ENCODE data around the gene NID2. TPM values are rescaled to one million over a fixed set of nuclear protein-coding genes. Genes with fewer than 3 reads are reported as not detected.
A peak's percentile ranks its signal among the peaks of the same experiment; 100 is the strongest.

NID2 gene
- total RNA-seq, 3 donors from 2014 or later, result 0.14 to 0.29 (median 0.20) TPM

DNA sequence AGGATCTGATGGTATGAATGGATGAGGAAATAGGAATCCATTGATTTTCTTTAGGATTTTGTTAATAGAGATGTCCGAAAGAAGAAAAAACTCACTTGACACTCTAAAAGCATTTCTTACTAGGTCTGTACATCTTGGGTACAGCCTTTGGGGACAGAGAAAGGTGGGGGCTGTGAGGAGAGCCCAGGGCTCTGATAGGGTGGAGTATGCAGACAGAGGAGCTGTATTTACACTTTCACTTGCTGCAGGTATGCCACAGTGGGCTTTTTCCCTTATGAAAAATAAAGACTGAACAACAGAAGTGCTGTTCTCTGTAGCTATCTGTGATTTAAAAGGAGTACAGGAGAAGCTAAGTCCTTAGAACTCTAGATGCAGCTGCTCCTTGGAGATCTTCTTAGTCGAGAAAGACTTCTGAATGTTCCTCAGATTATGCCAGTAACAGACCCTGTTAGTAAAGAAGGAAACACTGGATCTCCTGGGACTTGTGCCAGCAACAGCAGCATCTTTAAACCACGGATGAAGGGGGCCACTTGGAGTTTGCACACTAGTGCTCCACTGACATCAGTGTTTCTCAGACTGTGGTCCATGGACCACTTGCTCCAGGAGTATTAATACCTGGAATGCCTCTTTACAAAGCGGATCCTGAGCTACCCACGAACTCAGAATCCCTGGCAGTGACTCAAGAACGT lies 98.9 kb downstream of the NID2 start:
- Mint-ChIP-seq H3K4me3 (no peak overlapping the region), H3K36me3 (ENCODE audit: insufficient read depth) (peaks cover 14% of the 10 kb centered on the region), H3K9me3 (no peaks in the 10 kb centered on the region), H3K4me1 (ENCODE audit: low read depth) (peaks cover 4% of the 10 kb centered on the region), H3K27me3 (ENCODE audit: low read depth) (no peaks in the 10 kb centered on the region)
- DNase-seq (no peak), ATAC-seq (no peak)

DNA sequence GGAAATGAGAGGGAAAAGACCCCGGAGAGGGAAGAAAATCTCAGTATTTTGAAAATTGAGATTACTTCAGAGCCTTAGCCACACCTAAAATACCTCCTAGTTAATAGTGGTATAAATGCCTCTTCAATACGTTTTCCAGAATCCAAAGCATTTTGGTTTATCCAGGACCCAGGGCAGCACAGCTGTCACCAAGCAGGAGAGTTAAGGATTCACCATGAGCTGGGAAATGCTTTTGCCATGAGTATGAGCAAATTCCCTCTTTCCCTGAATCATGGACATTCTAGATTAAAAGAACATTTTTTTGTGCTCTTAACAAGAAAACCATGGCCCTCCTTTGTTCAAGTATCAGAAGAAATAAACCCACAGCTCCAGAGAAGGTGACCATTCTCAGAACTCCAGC lies 101.3 kb downstream of the NID2 start:
- H3K4me3 Mint-ChIP-seq, result no peak overlapping the region
- H3K9me3 Mint-ChIP-seq, result no peaks in the 10 kb centered on the region
- DNase-seq, result no peak
- H3K36me3 Mint-ChIP-seq (ENCODE audit: insufficient read depth), result peaks cover 24% of the 10 kb centered on the region
- H3K4me1 Mint-ChIP-seq (ENCODE audit: low read depth), result peaks cover 18% of the 10 kb centered on the region
- no peaks in the 10 kb centered on the region for H3K27me3 Mint-ChIP-seq (ENCODE audit: low read depth)
- ATAC-seq, result no peak

DNA sequence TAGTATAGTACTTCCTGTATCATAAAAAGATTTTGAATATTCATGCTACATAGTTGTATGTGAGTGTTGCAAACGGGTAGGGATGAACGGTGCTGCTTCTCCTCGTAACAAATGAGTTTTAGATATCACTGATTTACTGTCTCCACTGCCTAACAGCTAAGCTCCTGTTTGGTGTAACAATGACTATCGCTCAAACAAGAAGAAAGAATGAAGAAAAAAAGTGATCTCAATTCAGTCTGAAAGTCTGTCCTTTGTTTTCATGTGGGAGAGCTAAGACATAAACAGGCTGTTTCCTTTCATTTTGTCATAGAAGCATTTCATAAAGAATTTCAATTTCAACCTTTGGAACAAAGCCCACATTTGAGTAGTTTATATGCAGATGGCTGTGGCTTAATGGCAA lies 105.6 kb downstream of the NID2 start:
- peaks cover 52% of the 10 kb centered on the region for H3K4me1 Mint-ChIP-seq (ENCODE audit: low read depth)
- H3K36me3 Mint-ChIP-seq (ENCODE audit: insufficient read depth), result peaks cover 53% of the 10 kb centered on the region

DNA sequence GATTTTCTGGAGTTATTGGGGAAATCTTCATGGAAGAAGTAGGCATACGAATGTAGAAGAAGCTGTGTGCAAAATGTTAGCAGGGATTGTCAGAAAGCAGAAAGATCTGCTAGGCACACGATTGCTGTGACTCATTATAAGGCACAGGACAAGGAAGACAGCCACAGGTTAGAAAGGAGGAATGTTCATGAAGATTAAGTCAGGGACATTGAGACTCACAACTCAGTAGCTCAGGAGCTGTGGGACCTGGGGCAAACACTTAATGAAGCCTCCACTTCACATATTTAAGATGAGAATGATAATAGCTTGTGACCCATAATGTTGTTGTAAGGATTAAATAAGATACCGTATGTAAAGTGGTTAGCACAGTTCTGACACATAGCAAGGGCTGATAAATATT lies 106.1 kb downstream of the NID2 start:
- Mint-ChIP-seq H3K4me1 (ENCODE audit: low read depth) (peaks cover 52% of the 10 kb centered on the region), H3K9me3 (peaks cover 23% of the 10 kb centered on the region), H3K4me3 (no peak overlapping the region), H3K27me3 (ENCODE audit: low read depth) (no peaks in the 10 kb centered on the region), H3K36me3 (ENCODE audit: insufficient read depth) (peaks cover 58% of the 10 kb centered on the region)
- no peak for ATAC-seq
- DNase-seq, result no peak

More for the DNA sequence above, 105.6 kb downstream of the NID2 start:
- Mint-ChIP-seq H3K9me3 (peaks cover 20% of the 10 kb centered on the region), H3K27me3 (ENCODE audit: low read depth) (no peaks in the 10 kb centered on the region), H3K4me3 (peak overlapping the region; percentile 62)
- DNase-seq (no peak), ATAC-seq (peak; percentile 28 to 37)

DNA sequence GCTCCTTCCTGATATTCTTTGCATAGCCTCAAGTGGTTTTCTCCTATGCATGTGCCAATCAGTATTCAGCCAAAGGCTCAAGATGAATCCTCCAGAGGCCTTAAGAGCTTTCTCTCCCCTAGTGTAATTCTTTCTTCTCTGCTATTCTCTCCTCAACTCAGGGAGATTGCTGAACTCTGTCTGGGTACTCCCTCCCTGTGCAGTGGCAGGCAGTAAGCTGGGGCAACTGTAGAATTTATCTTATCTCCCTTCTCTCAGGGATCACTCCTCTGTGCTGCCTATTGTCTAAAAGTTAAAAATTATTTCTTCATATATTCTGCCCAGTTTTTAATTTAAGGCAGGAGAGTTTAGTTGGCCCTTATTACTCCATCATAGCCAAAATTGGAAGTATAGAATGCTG lies 108.0 kb downstream of the NID2 start:
- H3K27me3 Mint-ChIP-seq (ENCODE audit: low read depth), result no peaks in the 10 kb centered on the region
- DNase-seq, result no peak
- H3K4me3 Mint-ChIP-seq, result no peak overlapping the region

DNA sequence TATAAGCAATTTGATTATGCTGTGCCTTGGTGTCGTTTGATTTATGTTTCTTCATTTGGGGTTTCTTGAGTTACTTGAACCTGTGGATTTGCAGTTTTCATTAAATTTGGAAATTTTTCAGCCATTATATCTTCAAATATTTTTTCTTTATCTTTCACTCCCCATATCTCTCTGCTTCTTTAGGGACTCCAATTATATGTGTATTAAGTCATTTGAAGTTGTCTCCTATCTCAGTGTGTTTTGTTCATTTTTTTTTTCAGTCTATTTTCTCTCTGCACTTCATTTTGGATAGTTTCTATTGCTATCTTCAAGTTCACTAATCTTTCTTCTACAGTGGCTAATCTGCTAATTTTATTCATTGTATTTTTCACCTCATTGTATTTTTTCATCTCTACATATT lies 108.9 kb downstream of the NID2 start:
- Mint-ChIP-seq H3K4me1 (ENCODE audit: low read depth) (peaks cover 52% of the 10 kb centered on the region), H3K36me3 (ENCODE audit: insufficient read depth) (peaks cover 67% of the 10 kb centered on the region), H3K9me3 (peaks cover 31% of the 10 kb centered on the region), H3K27me3 (ENCODE audit: low read depth) (no peaks in the 10 kb centered on the region), H3K4me3 (no peak overlapping the region)
- DNase-seq, result no peak
- no peak for ATAC-seq

More for the DNA sequence above, 108.0 kb downstream of the NID2 start:
- no peak for ATAC-seq
- peaks cover 31% of the 10 kb centered on the region for H3K9me3 Mint-ChIP-seq
- peaks cover 52% of the 10 kb centered on the region for H3K4me1 Mint-ChIP-seq (ENCODE audit: low read depth)
- peaks cover 66% of the 10 kb centered on the region for H3K36me3 Mint-ChIP-seq (ENCODE audit: insufficient read depth)

DNA sequence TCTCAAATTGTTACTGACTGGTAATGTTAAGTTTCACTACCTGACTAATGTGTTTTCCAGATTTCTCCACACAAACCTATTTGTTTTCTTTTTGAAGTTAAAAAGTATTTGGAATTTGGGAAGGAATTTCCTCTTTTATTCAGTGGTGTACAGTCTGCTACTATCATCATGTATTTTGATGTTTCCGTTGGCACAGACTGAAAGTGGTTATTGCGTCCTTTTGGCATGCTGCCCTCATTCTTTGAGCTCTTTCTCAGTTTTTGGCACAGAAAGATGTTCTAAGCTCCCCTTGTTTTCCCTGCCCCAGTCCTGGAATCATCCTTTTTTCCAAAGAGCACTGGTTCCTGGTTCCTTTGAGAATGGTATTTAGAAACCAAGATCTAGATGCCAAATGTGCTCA lies 110.9 kb downstream of the NID2 start:
- ATAC-seq, result no peak
- peaks cover 64% of the 10 kb centered on the region for H3K36me3 Mint-ChIP-seq (ENCODE audit: insufficient read depth)
- DNase-seq, result no peak
- H3K4me1 Mint-ChIP-seq (ENCODE audit: low read depth), result peaks cover 42% of the 10 kb centered on the region
- H3K4me3 Mint-ChIP-seq, result no peak overlapping the region
- H3K27me3 Mint-ChIP-seq (ENCODE audit: low read depth), result no peaks in the 10 kb centered on the region
- H3K9me3 Mint-ChIP-seq, result peaks cover 31% of the 10 kb centered on the region

Other genes starting within 250 kb of the NID2 start
- 10 to 100 TPM; 28.4 to 47.3 (median 42.9) TPM for gene GNG2, start 208.4 kb downstream of the NID2 start, total RNA-seq
- gene RTRAF, start 79.5 kb downstream of the NID2 start, total RNA-seq, result 100 to 1,000 TPM; 252 to 270 (median 270) TPM
- gene PTGDR, start 198.6 kb upstream of the NID2 start, total RNA-seq, result under 1 TPM; 0.18 to 0.32 (median 0.30) TPM
- gene PTGER2, start 245.3 kb upstream of the NID2 start, total RNA-seq, result 10 to 100 TPM; 17.3 to 21.5 (median 17.6) TPM